MM.1S (cell line): ENCODE results near the gene AGAP1.

ENCODE experiments used
- DNase-seq: peaks from one replicate; pipeline ENCODE4 v3.0.0-alpha.2; 2015
- H2AFZ ChIP-seq: fragments of 300-600 bp; sonication (generic); 2 replicates; pipeline ENCODE4 v1.6.0; 2016; ENCODE audit warnings: antibody characterized with exemption, low read length
- H3F3A ChIP-seq: fragments of 300-600 bp; sonication (generic); 2 replicates; pipeline ENCODE4 v1.6.1; 2016; ENCODE audit warnings: mild to moderate bottlenecking, antibody characterized with exemption, low read length, moderate library complexity, mixed read lengths; ENCODE audit not compliant: insufficient read depth
- H3K27ac ChIP-seq: fragments of 300-600 bp; sonication (generic); 2 replicates; pipeline ENCODE4 v1.5.1; 2016; ENCODE audit warnings: mild to moderate bottlenecking, low read length
- H3K27me3 ChIP-seq: fragments of 300-600 bp; sonication (generic); replicated peaks from 2 replicates; pipeline ENCODE4 v1.6.0; 2016; ENCODE audit warnings: low read length; ENCODE audit not compliant: insufficient read depth
- H3K36me3 ChIP-seq: fragments of 300-600 bp; sonication (generic); replicated peaks from 2 replicates; pipeline ENCODE4 v1.6.1; 2016; ENCODE audit warnings: mild to moderate bottlenecking, low read length, mixed read lengths; ENCODE audit not compliant: insufficient read depth
- H3K4me1 ChIP-seq: fragments of 300-600 bp; sonication (generic); 2 replicates; pipeline ENCODE4 v1.6.1; 2016; ENCODE audit warnings: low read length, mixed read lengths
- H3K4me2 ChIP-seq: fragments of 300-600 bp; sonication (generic); 2 replicates; pipeline ENCODE4 v1.6.0; 2016; ENCODE audit warnings: low read depth, low read length
- H3K4me3 ChIP-seq: fragments of 300-600 bp; sonication (generic); 2 replicates; pipeline ENCODE4 v1.5.1; 2016; ENCODE audit warnings: low read length, mixed read lengths
- H3K79me2 ChIP-seq: fragments of 300-600 bp; sonication (generic); 2 replicates; pipeline ENCODE4 v1.6.1; 2016; ENCODE audit warnings: mixed run types, low read length, mixed read lengths
- H3K9ac ChIP-seq: fragments of 300-600 bp; sonication (generic); 2 replicates; pipeline ENCODE4 v1.6.1; 2016; ENCODE audit warnings: low read length, mixed read lengths
- H3K9me2 ChIP-seq: fragments of 300-600 bp; sonication (generic); replicated peaks from 2 replicates; pipeline ENCODE4 v1.6.1; 2016; ENCODE audit warnings: mild to moderate bottlenecking, low read length, mixed read lengths; ENCODE audit not compliant: insufficient read depth
- H3K9me3 ChIP-seq: fragments of 300-600 bp; sonication (generic); replicated peaks from 2 replicates; pipeline ENCODE4 v1.6.1; 2016; ENCODE audit warnings: mild to moderate bottlenecking, low read length, mixed read lengths; ENCODE audit not compliant: insufficient read depth
- H4K20me1 ChIP-seq: fragments of 300-600 bp; sonication (generic); 2 replicates; pipeline ENCODE4 v1.6.1; 2016; ENCODE audit warnings: mild to moderate bottlenecking, low read length, moderate library complexity, mixed read lengths; ENCODE audit not compliant: insufficient read depth
- CTCF ChIP-seq: fragments of 300-600 bp; sonication (generic); IDR thresholded peaks from 2 replicates; pipeline ENCODE4 v1.5.1; 2016; ENCODE audit warnings: antibody characterized with exemption, low read length, mixed read lengths
- EZH2 ChIP-seq: fragments of 300-600 bp; sonication (generic); optimal IDR thresholded peaks from 2 replicates; pipeline ENCODE3; 2017; ENCODE audit warnings: low read depth, mild to moderate bottlenecking, antibody characterized with exemption, low read length, mixed read lengths
- EZH2phosphoT487 ChIP-seq: fragments of 300-600 bp; sonication (generic); IDR thresholded peaks from 2 replicates; pipeline ENCODE4 v1.6.1; 2018; ENCODE audit warnings: antibody characterized with exemption, low read length

Gene AGAP1

GRCh38 chr2:235749121-235749770, 255.4 kb downstream of the AGAP1 start:
- Histone ChIP-seq H3K4me3 (no peak overlapping the region), H3K27me3 (no peaks in the 10 kb centered on the region), H4K20me1 (no peaks in the 10 kb centered on the region), H3K36me3 (no peaks in the 10 kb centered on the region), H3K9me3 (no peaks in the 10 kb centered on the region), H3K4me1 (no peaks in the 10 kb centered on the region), H2AFZ (no peak overlapping the region), H3K27ac (no peak overlapping the region), H3K9me2 (no peaks in the 10 kb centered on the region), H3K79me2 (no peaks in the 10 kb centered on the region), H3K4me2 (no peak overlapping the region), H3K9ac (no peak overlapping the region), H3F3A (no peaks in the 10 kb centered on the region)
- TF ChIP-seq CTCF (no peak), EZH2phosphoT487 (no peak), EZH2 (no peak)
- DNase-seq: no peak

DNA sequence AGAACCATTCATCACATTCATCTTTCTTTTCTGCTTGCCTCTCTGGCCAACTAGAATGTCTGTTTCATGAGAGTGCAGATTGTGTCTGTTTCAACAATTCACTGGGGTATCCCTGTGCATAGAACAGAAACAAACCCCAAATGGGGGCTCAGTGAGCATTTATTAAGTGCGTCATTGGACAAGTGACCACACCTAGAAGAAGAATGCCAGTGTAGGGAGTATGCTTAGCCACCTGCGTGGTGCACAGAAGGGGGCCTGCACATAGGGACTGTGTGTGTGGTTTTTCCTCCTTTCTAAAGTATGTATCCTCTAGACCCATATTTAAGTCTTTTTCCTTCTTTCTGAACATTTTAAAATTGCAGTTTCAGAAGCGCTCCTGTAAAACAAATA, 255.9 kb downstream of the AGAP1 start:
- Histone ChIP-seq H3K27ac (no peak overlapping the region), H3K4me2 (no peak overlapping the region), H3K9ac (no peak overlapping the region), H3K27me3 (no peaks in the 10 kb centered on the region), H3K79me2 (no peaks in the 10 kb centered on the region), H4K20me1 (no peaks in the 10 kb centered on the region), H3K9me3 (no peaks in the 10 kb centered on the region), H3F3A (no peaks in the 10 kb centered on the region), H3K4me3 (no peak overlapping the region), H2AFZ (no peak overlapping the region), H3K36me3 (no peaks in the 10 kb centered on the region), H3K9me2 (no peaks in the 10 kb centered on the region), H3K4me1 (no peaks in the 10 kb centered on the region)
- DNase-seq: no peak
- TF ChIP-seq EZH2: no peak

DNA sequence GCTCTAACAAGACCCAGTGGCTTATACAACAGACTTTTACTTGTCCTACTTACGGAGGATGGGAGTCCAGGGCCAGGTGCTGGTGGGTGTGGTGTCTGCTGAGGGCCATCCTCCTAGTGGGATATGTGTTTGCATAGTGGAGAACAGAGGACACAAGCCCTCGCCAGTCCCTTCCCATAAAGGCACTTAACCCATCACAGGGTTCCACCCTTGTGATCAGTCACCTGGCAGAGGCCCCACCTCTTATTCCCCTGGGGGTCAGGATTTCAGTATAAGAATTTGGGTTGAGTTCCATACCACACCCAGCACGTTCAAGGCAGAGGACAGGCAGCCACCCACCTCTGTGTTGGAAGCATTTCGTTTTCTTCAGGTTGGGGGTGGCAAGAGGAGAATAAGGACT, 259.0 kb downstream of the AGAP1 start:
- no peaks in the 10 kb centered on the region for H3K27me3 ChIP-seq
- no peak overlapping the region for H3K4me2 ChIP-seq
- no peak overlapping the region for H3K4me3 ChIP-seq
- H3K9me3 ChIP-seq: no peaks in the 10 kb centered on the region
- H3K9ac ChIP-seq: no peak overlapping the region
- H3K27ac ChIP-seq: no peak overlapping the region
- H3K4me1 ChIP-seq: no peaks in the 10 kb centered on the region
- no peak for TF ChIP-seq EZH2phosphoT487
- TF ChIP-seq EZH2: no peak
- TF ChIP-seq CTCF: no peak
- no peaks in the 10 kb centered on the region for H3K79me2 ChIP-seq
- no peaks in the 10 kb centered on the region for H3K9me2 ChIP-seq
- H3K36me3 ChIP-seq: no peaks in the 10 kb centered on the region
- no peaks in the 10 kb centered on the region for H4K20me1 ChIP-seq
- H3F3A ChIP-seq: no peaks in the 10 kb centered on the region
- no peak for DNase-seq
- no peak overlapping the region for H2AFZ ChIP-seq

- Histone ChIP-seq H3K9ac (no peak overlapping the region), H3K9me3 (no peaks in the 10 kb centered on the region), H4K20me1 (no peaks in the 10 kb centered on the region), H3K27me3 (no peaks in the 10 kb centered on the region), H3K36me3 (no peaks in the 10 kb centered on the region), H3K4me3 (no peak overlapping the region), H3F3A (no peaks in the 10 kb centered on the region), H3K9me2 (no peaks in the 10 kb centered on the region), H3K79me2 (no peaks in the 10 kb centered on the region), H3K4me1 (no peaks in the 10 kb centered on the region), H3K27ac (no peak overlapping the region), H2AFZ (no peak overlapping the region), H3K4me2 (no peak overlapping the region)
- TF ChIP-seq EZH2 (no peak), EZH2phosphoT487 (no peak), CTCF (no peak)
- no peak for DNase-seq
Measured at GRCh38 chr2:235754357-235755207, 260.7 kb downstream of the AGAP1 start.
